Sigmoid colon (tissue), 7 donors: ENCODE results near the gene KRTAP12-3. TPM values are rescaled to one million over a fixed set of nuclear protein-coding genes. Genes with fewer than 3 reads are reported as not detected.

Source experiments
- DNase-seq: peaks from one replicate; pipeline ENCODE4 v3.0.0-alpha.2; 2019
- H3K27ac ChIP-seq, 4 donors: fragments of 200-600 bp; sonication (generic); one replicate each; pipeline ENCODE4 v1.5.1; 2016 to 2019; ENCODE audit warnings: mild to moderate bottlenecking in 1 of 4
- H3K27me3 ChIP-seq, 3 donors: fragments of 200-600 bp; sonication (generic); one replicate each; pipeline ENCODE4 v1.5.1; 2019; ENCODE audit warnings: mild to moderate bottlenecking in 1 of 3
- H3K36me3 ChIP-seq, 4 donors: fragments of 200-600 bp; sonication (generic); one replicate each; pipeline ENCODE4 v1.5.1; 2016 to 2019
- H3K4me1 ChIP-seq, 4 donors: fragments of 200-600 bp; sonication (generic); one replicate each; pipeline ENCODE4 v1.5.1; 2017 to 2019
- H3K4me3 ChIP-seq, 4 donors: fragments of 200-600 bp; sonication (generic); one replicate each; pipeline ENCODE4 v1.5.1; 2017 to 2019; ENCODE audit warnings: mild to moderate bottlenecking in 2 of 4, moderate library complexity in 1 of 4
- H3K9me3 ChIP-seq, 4 donors: fragments of 200-600 bp in 3 of 4; sonication (generic) in 3 of 4; one replicate each; pipeline versions ENCODE4 v1.5.1 to v1.6.1; 2013 to 2019
- CTCF ChIP-seq, 4 experiments: fragments of 450-650 bp in 3 of 4; fragments of 200-600 bp in 1 of 4; IDR thresholded peaks; one replicate each; pipeline ENCODE4 v1.5.1; 2016 to 2019; ENCODE audit warnings: antibody characterized with exemption in 4 of 4, mild to moderate bottlenecking in 3 of 4, moderate library complexity in 2 of 4
- EP300 ChIP-seq, 4 donors: sonication (generic); formaldehyde crosslinking; IDR thresholded peaks; one replicate each; pipeline ENCODE4 v1.6.1; 2017; ENCODE audit warnings: antibody characterized with exemption in 4 of 4
- POLR2A ChIP-seq, 2 donors: fragments of 450-650 bp; IDR thresholded peaks; one replicate each; pipeline ENCODE4 v1.6.1; 2016; ENCODE audit warnings: antibody characterized with exemption in 2 of 2, mild to moderate bottlenecking in 2 of 2, moderate library complexity in 2 of 2
- POLR2AphosphoS5 ChIP-seq, 4 donors: sonication (generic); formaldehyde crosslinking; IDR thresholded peaks; one replicate each; pipeline ENCODE4 v1.6.1; 2017; ENCODE audit warnings: antibody characterized with exemption in 4 of 4
- WGBS, 2 donors: extraction: QIAGEN DNeasy Blood & Tissue Kit; methylation state at CpG; one replicate each; pipeline ENCODE4 v1.1.7; 2013; 5-methylcytosine and 5-hydroxymethylcytosine counted together
- intact Hi-C: fragments of 100-400 bp; cut with DNase I; formaldehyde crosslinking; loops from one replicate; pipeline ENCODE4 v1.15.1; 2023
- polyA plus RNA-seq, 3 donors: library from polyadenylated mRNA; stranded (reverse); fragments of 200-250 nt; gene quantifications; one replicate each; pipeline ENCODE4 v1.2.3, GENCODE V29; 2013
- total RNA-seq, 4 donors: library from RNA; depleted of rRNA; stranded (reverse); fragments of >200 nt; gene quantifications; one replicate each; pipeline ENCODE4 v1.1.0, GENCODE V29; 2016
- donor health status: healthy with polysubstance abuse.
- donor health status: Bipolar disorder and iron deficiency.
- donor health status: healthy.

KRTAP12-3 gene
- total and polyA plus RNA-seq, 7 donors: not detected

GRCh38 chr21:44677881-44678280 lies 20.1 kb downstream of the KRTAP12-3 start:
- no peaks in the 10 kb centered on the region for H3K36me3 ChIP-seq
- no peak for DNase-seq

GRCh38 chr21:44681152-44681551 lies 23.4 kb downstream of the KRTAP12-3 start:
- 70 to 78% methylated on average over 11 of the region's 11 CpGs for WGBS, 2 donors
- Histone ChIP-seq H3K4me1 (no peaks in the 10 kb centered on the region), H3K4me3 (no peak overlapping the region), H3K36me3 (no peaks in the 10 kb centered on the region), H3K9me3 (no peaks in the 10 kb centered on the region), H3K27me3 (peaks cover 0 to 11% (median 0%) of the 10 kb centered on the region in 3 donors), H3K27ac (no peak overlapping the region)
- intact Hi-C loops: no loop called here
- DNase-seq: no peak
- TF ChIP-seq POLR2AphosphoS5 (IDR thresholded peaks at IDR 0.05): no peak
- no peak for TF ChIP-seq CTCF (IDR thresholded peaks at IDR 0.05)
- no peak for TF ChIP-seq POLR2A (IDR thresholded peaks at IDR 0.05)
- TF ChIP-seq EP300 (IDR thresholded peaks at IDR 0.05): no peak

More at GRCh38 chr21:44677881-44678280, 20.1 kb downstream of the KRTAP12-3 start:
- WGBS, 2 donors: 90 to 95% methylated on average over 13 of the region's 13 CpGs
- Histone ChIP-seq H3K9me3 (peaks cover 0 to 3% (median 0%) of the 10 kb centered on the region in 4 donors), H3K4me3 (no peak overlapping the region), H3K27me3 (peaks cover 0 to 5% (median 0%) of the 10 kb centered on the region in 3 donors), H3K27ac (no peak overlapping the region), H3K4me1 (no peaks in the 10 kb centered on the region)
- TF ChIP-seq CTCF (IDR thresholded peaks at IDR 0.05) (no peak), POLR2AphosphoS5 (IDR thresholded peaks at IDR 0.05) (no peak), EP300 (IDR thresholded peaks at IDR 0.05) (no peak), POLR2A (IDR thresholded peaks at IDR 0.05) (no peak)
- intact Hi-C loops: no loop called here

- intact Hi-C loops: no loop called here
- DNase-seq: no peak
- Histone ChIP-seq H3K4me3 (no peak within 1 kb of the TSS), H3K9me3 (no peaks in the 10 kb centered on the region), H3K36me3 (no peaks in the 10 kb centered on the region), H3K4me1 (no peaks in the 10 kb centered on the region), H3K27ac (no peak within 1 kb of the TSS), H3K27me3 (peaks cover 0 to 19% (median 5%) of the 10 kb centered on the region in 3 donors)
- no peak for TF ChIP-seq POLR2A (IDR thresholded peaks at IDR 0.05)
- no peak for TF ChIP-seq POLR2AphosphoS5 (IDR thresholded peaks at IDR 0.05)
- no peak for TF ChIP-seq CTCF (IDR thresholded peaks at IDR 0.05)
- no peak for TF ChIP-seq EP300 (IDR thresholded peaks at IDR 0.05)
- 73 to 78% methylated on average over 23 of the region's 23 CpGs for WGBS, 2 donors
Observed at GRCh38 chr21:44681861-44682579, 24.3 kb downstream of the KRTAP12-3 start, which contains the start of gene KRTAP12-1. Gene KRTAP12-1, minus strand, starts transcription at chr21:44682163. Its CDS starts 40 bp downstream, at chr21:44682123.

- Histone ChIP-seq H3K9me3 (no peaks in the 10 kb centered on the region), H3K4me1 (no peaks in the 10 kb centered on the region), H3K27me3 (peaks cover 0 to 26% (median 8%) of the 10 kb centered on the region in 3 donors), H3K36me3 (no peaks in the 10 kb centered on the region), H3K4me3 (no peak overlapping the region), H3K27ac (no peak overlapping the region)
- intact Hi-C loops: no loop called here
- 80 to 81% methylated on average over 15 of the region's 15 CpGs for WGBS, 2 donors
- TF ChIP-seq EP300 (IDR thresholded peaks at IDR 0.05) (no peak), CTCF (IDR thresholded peaks at IDR 0.05) (no peak), POLR2A (IDR thresholded peaks at IDR 0.05) (no peak), POLR2AphosphoS5 (IDR thresholded peaks at IDR 0.05) (no peak)
- no peak for DNase-seq
Observed at GRCh38 chr21:44682580-44683151, 24.9 kb downstream of the KRTAP12-3 start.
